GM21390 (cell line): ENCODE results near the gene CUX1.
"Not testable (repeated sequence)": the region's sequence is repeated elsewhere in the genome, so short reads cannot be mapped to it uniquely, and the experiment has no call there.

Experiments
- ATAC-seq: cut with Tn5 transposase; IDR thresholded peaks from one replicate; pipeline ENCODE4 v1.9.1; 2021; ENCODE audit not compliant: unreplicated experiment

The CUX1 gene

DNA sequence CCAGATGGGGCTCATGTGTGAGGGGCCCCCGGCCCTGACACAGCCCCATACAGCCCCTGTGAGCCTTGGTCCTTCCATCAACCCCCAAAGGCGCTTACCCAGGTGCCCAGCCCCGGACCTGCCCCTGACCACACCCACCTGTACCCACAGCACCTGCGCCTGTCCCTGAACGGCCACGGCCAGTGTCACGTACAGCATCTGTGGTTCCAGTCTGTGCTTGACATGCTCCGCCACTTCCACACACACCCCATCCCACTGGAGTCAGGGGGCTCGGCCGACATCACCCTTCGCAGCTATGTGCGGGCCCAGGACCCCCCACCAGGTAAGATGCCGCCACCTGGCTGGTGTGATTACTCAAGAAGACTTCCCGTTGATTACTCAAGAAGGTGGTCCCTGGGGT, 502.8 kb downstream of the CUX1 start:
- ATAC-seq = no peak

DNA sequence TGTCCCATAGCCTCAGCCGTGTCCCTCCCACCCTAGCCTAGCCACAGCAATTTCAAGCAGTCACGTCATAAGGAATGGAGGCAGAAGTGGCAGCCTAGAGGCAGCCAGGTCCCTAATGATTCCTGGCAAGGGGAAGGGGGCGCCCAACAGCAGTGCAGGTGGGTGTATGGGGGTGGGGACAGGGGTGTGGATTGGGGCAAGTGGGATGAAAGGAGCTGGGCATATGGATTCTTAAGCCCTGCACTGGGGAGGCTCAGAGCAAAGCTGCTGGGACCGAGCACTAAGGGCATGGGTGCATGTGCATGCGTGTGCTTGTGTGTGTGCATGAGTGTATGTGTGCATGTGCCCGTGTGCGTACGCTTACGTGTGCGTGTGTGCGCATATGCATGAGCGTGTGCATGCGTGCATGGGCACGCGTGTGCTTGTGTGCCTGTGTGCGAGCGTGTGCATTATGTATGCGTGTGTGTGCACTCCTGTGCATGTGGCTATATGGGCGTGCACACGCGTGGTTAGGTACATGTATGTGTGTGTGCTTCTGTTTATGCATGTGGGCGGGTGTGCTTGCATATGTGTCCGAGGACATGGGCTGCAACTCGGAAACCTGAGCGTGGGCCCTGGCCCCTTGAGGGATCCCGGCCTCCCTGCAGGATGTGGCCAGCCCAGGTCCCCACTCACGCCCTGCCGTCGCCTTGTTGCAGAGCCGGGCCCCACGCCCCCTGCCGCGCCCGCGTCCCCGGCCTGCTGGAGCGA, 503.4 kb downstream of the CUX1 start:
- ATAC-seq = no peak

DNA sequence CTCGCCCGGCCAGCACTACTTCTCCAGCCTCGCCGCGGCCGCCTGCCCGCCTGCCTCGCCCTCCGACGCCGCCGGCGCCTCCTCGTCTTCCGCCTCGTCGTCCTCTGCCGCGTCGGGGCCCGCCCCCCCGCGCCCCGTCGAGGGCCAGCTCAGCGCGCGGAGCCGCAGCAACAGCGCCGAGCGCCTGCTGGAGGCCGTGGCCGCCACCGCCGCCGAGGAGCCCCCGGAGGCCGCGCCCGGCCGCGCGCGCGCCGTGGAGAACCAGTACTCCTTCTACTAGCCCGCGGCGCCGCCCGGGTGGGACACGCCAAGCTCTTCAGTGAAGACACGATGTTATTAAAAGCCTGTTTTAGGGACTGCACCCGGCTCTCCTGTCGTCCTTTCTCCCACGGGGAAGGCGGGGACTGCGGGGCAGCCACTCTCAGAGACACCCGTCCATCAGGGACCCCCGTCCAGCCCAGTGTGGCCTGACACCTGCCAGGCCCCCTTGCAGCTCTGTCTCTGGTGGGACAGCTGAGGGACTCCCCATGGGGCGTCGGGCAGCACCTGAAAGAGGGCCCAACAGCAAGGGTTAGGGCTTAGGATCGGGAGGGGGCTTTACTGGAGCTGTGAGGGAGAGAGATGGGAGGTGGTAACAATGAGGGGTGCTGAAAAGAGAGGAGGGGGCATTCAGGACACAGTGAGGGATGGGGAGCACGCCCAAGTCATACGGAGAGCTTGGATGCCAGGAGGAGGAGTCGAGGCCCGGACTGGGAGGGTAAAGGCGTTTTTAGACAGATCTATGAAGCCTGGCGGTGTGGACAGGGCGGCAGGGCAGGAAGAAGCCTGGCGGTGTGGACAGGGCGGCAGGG, 504.1 kb downstream of the CUX1 start:
- no peak for ATAC-seq

DNA sequence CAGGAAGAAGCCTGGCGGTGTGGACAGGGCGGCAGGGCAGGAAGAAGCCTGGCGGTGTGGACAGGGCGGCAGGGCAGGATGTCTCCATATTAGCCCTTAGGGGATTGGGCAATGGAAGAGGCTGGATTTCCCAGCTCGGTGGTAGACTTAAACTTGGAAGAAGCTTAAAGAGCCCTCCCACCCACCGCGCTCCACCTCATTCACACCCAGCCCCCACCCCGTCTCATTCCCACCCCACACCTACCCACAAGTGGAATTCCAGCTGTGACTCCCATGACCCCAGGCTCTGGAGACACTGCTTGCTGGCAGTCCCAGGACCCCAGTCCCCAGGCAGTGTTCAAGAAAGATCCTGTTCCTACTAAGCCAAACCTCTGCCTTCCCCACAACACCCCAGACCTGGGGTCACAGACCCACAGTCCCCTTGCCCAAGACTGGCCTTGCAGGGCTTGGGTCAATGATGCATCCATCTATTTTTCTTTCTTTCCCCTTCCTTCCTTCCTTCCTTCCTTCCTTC, 504.8 kb downstream of the CUX1 start:
- no peak for ATAC-seq

DNA sequence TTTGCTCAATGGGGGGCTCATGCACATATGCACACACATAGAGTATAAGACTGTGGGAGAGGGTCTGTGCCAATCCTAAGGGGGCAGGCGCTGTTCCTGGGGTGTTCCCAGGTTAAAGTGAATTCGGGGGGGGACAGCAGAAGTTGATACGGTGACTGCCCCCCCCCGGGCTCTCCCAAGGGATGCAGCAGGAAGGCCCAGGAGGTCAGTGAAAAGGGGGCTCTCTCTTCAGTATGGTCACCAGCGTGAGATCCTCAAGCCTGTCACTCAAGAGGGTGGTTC, 506.4 kb downstream of the CUX1 start:
- ATAC-seq = no peak

DNA sequence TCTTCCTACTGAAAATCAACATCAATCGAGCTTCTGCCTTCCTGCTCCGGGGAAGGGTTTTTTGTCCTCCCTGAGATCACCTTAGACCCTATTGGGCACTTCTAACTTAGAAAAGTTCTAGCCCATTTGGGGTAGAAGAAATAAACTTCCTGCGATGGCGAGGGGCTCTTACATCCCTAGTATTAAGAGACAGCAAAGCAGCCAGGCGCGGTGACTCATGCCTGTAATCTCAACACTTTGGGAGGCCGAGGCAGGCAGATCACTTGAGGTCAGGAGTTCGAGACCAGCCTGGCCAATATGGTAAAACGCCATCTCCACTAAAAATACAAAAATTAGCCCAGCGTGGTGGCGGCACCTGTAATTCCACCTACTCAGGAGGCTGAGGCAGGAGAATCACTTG, 507.7 kb downstream of the CUX1 start:
- ATAC-seq = not testable (repeated sequence)

DNA sequence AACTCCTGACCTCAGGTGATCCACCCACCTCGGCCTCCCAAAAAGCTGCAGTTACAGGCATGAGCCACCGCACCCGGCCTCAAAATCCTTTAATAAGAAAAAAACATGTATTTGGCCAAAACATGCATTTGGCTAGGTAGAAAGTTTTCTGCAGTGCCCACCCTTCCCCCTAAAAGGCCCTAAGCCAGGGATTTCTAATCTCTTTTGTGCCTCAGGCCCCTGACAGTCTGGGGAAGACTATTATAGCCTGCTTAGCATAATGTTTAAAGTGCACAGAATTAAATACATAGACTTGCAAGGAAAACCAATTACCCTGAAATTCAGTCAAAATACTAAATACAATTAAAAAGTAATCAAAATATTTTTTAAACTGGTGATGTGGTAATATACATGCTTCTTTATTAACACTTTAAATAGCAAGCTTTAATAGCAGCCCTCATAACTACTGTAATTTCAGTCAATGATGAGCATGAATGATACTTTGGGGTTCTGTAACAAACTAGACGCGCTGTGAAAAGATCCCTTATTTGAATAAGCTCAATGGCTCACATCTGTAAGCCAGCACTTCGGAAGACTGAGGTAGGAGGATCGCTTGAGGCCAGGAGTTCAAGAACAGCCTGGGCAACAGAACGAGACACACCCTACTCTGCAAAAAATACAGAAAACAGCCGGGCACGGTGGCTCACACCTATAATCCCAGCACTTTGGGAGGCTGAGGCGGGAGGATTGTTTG, 508.9 kb downstream of the CUX1 start:
- no peak for ATAC-seq

DNA sequence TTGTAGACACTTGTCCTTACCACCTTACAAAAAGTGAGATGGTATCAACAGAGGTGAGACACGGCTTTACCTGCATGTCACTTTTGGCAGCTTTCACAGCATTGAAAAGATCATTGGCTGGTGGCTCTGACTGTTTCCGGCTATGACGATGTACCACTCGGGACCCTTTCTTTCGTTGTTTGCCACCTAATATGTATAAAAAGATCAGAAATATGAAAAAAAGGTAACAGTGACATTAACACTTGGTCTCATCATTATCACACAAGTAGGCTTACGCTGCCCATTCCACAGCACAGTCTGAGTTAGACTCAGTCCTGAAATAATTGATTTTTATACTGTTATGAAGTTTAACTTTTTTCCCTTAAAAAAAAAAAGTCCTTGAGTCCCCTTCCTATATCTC, 509.8 kb downstream of the CUX1 start:
- ATAC-seq = not testable (repeated sequence)

DNA sequence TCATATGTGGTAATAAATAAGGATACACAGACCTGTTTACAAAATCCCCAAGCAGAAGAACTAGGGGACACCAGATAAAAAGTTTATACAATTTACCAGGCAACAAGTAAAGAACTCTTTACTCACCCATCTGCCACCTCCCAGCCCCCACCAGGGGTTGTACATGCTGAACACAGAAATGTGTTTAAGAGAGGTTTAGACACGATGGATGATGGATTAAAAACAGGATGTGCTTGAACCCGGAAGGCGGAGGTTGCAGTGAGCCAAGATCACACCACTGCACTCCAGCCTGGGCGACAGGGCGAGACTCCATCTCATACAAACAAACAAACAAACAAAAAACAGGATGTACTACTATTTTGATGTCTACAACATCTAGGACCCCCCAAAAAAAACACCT, 511.4 kb downstream of the CUX1 start:
- not testable (repeated sequence) for ATAC-seq

DNA sequence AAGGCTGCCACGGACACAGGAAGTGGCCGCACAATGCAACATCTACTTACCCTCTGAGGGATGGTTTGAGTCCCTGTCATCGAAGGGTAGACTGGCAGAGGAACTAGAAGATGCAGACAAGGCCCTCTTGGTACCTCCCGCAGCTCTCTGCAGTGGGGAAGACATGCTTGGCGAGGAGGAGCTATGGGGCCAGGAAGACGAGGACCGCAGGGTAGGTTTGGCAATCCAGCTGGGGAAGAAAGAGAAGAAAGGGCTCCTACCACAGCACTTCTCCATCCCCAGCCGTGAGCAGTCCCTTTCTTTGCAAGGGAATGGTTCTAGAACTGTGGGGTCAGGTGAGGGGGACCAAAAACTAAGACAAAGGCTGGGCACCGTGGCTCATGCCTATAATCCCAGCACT, 511.9 kb downstream of the CUX1 start:
- ATAC-seq = not testable (repeated sequence)

DNA sequence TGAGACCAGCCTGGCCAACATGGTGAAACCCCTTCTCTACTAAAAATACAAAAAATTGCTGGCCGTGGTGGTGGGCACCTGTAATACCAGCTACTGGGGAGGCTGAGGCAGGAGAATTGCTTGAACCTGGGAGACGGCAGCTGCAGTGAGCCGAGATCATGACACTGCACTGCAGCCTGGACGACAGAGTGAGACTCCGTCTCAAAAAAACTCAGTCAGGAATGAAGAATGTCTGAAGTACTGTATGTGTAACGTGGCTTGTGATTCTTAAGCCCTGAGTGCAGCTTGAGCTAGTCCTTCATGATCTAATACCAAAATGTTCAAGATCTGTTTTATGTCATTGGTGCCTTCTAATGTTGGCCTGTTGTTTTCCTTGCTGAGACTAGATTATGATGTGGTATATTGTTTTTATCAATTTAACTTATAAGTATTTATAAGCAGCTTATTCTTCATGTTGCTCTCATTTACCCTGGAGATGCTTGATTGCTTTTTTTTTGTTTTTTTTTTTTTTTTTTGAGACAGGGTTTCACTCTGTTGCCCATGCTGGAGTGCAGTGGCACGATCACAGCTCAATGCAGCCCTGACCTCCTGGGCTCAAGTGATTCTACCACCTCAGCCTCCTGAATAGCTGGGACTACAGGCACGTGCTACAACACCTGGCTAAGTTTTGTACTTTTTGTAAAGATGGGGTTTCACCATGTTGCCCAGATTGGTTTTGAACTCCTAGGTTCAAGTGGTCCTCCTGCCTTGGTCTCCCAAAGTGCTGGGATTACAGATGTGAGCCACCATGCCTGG, 513.4 kb downstream of the CUX1 start:
- not testable (repeated sequence) for ATAC-seq
